Fibroblast of lung (primary cell): ENCODE measurements around the gene FBLN7.

Experiments used
- CTCF ChIP-seq, 2 donors: IDR thresholded peaks in 1 of 2; conservative IDR thresholded peaks in 1 of 2; 1 replicate in 1 of 2; 2 replicates in 1 of 2; pipeline ENCODE4 v1.5.1; 2011 to 2012; ENCODE audit warnings: low read length in 2 of 2, control low read depth in 1 of 2, inconsistent platforms in 1 of 2, low read depth in 1 of 2, mild to moderate bottlenecking in 1 of 2
- EZH2 ChIP-seq: IDR thresholded peaks from 2 replicates; pipeline ENCODE4 v1.5.1; 2012; ENCODE audit warnings: low read length, control low read depth, mild to moderate bottlenecking; ENCODE audit errors: missing control alignments

DNA sequence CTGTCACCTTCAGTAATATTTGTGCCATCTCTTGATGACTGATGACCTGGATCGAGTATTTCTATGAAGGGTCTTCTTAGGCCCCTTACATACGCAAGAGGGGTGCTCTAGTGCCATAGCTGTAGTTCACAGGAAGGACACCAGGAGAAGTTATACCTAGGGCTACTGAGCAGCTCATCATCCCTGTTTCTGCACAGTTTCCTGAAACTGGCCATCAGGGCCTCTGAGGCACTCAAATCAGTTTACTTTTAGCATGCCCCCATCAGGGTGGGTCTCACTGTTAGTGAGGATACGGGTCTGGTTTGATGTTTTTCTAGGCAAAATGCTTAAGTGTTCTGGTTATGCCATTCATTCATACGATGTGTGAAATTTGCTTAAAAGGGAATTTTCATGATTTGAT, 20.0 kb upstream of the FBLN7 start:
- TF ChIP-seq CTCF (conservative IDR thresholded peaks at IDR 0.05 in 1 of 2, IDR thresholded peaks at IDR 0.05 in 1 of 2; ENCODE audit: low read depth in 1 of 2, low read length in 2 of 2) = no peak
- TF ChIP-seq EZH2 = no peak
